CD4-positive, alpha-beta T cell treated with Interleukin-10 for 1 hour (primary cell): ENCODE measurements around the gene EVI5L.
A peak's percentile ranks its signal among the peaks of the same experiment; 100 is the strongest.

Source experiments
- DNase-seq: peaks from one replicate; pipeline ENCODE4 v3.0.0-alpha.2; 2020

EVI5L gene

GRCh38 chr19:7861619-7862412 is 31.8 kb downstream of the EVI5L start:
- no peak for DNase-seq

GRCh38 chr19:7862413-7862951 is 32.5 kb downstream of the EVI5L start:
- peak; percentile 80 for DNase-seq

- no peak for DNase-seq
Measured at GRCh38 chr19:7863157-7863970, 33.3 kb downstream of the EVI5L start.

GRCh38 chr19:7863971-7864689 is 34.1 kb downstream of the EVI5L start:
- no peak for DNase-seq

- no peak for DNase-seq
Measured at GRCh38 chr19:7864690-7865074, 34.7 kb downstream of the EVI5L start.

GRCh38 chr19:7865262-7865911 is 35.4 kb downstream of the EVI5L start:
- peak; percentile 31 for DNase-seq

- DNase-seq, result no peak
Measured at GRCh38 chr19:7866399-7867091, 36.5 kb downstream of the EVI5L start.

- DNase-seq, result no peak
Measured at GRCh38 chr19:7867092-7867844, 37.2 kb downstream of the EVI5L start.

GRCh38 chr19:7868326-7868670 is 38.3 kb downstream of the EVI5L start:
- DNase-seq, result no peak

GRCh38 chr19:7868671-7869452 is 38.8 kb downstream of the EVI5L start:
- peak; percentile 88 for DNase-seq

GRCh38 chr19:7869453-7869909 is 39.5 kb downstream of the EVI5L start:
- peak; percentile 86 for DNase-seq

GRCh38 chr19:7869910-7870511 is 40.0 kb downstream of the EVI5L start:
- peak; percentile 69 for DNase-seq

- DNase-seq, result peak; percentile 61
Measured at GRCh38 chr19:7870571-7871436, 40.8 kb downstream of the EVI5L start.

- DNase-seq, result peak; percentile 90
Measured at GRCh38 chr19:7871437-7872305, 41.7 kb downstream of the EVI5L start.

GRCh38 chr19:7872306-7873204 is 42.5 kb downstream of the EVI5L start:
- no peak for DNase-seq

GRCh38 chr19:7873304-7874075 is 43.5 kb downstream of the EVI5L start:
- DNase-seq, result no peak
